Cardiac fibroblast (primary cell): ENCODE results near the gene NEDD4L.

Experiments
- DNase-seq, 2 donors: peaks; one replicate each; pipeline versions ENCODE4 v3.0.0 to v3.0.0-alpha.2; 2010; ENCODE audit warnings: low read depth in 2 of 2
- H3K4me3 ChIP-seq, 2 donors: replicated peaks in 1 of 2; 1 replicate in 1 of 2; 2 replicates in 1 of 2; pipeline ENCODE4 v1.5.1; 2011; ENCODE audit warnings: low read depth in 2 of 2, low read length in 2 of 2, mild to moderate bottlenecking in 2 of 2, moderate library complexity in 1 of 2
- TF ChIP-seq, protein P1 (sequence below): IDR thresholded peaks from one replicate; pipeline ENCODE4 v1.5.1; 2011; ENCODE audit warnings: low read depth, mild to moderate bottlenecking, low read length, inconsistent platforms

Gene NEDD4L

DNA sequence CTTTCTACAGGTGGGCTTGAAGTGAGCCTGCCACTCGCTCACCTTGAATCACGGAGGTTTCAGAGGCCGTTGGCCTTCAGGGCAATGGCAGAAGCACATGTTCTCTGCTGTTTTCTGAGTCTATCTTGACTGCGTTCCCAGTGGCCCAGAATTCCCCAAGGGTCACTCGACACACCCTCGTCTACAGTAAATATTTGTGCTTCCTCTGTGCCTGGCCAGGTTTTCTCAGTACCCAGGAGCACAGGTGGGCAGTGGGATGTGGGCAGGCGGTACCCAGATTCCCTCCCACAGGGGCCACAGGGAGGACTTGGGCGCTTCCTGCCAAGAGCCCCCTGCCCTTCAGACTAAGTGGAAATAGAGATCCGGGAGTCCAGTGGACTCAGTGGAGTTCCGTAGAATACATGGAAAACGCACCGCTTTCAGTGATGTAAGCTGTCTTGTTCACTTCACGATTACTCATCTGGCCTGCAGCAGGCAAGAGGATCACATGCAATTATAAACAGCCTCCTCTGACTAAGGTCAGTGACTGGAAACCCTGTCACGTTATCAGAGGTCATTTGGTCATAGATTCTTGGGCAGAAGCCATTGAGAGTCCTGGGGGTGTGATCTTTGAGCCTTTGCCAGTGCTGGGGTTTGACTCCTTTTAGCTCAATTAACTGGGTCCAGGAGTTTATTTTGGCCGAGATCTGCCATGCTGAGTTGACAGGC is 179.8 kb downstream of the NEDD4L start:
- TF ChIP-seq, protein P1, sequence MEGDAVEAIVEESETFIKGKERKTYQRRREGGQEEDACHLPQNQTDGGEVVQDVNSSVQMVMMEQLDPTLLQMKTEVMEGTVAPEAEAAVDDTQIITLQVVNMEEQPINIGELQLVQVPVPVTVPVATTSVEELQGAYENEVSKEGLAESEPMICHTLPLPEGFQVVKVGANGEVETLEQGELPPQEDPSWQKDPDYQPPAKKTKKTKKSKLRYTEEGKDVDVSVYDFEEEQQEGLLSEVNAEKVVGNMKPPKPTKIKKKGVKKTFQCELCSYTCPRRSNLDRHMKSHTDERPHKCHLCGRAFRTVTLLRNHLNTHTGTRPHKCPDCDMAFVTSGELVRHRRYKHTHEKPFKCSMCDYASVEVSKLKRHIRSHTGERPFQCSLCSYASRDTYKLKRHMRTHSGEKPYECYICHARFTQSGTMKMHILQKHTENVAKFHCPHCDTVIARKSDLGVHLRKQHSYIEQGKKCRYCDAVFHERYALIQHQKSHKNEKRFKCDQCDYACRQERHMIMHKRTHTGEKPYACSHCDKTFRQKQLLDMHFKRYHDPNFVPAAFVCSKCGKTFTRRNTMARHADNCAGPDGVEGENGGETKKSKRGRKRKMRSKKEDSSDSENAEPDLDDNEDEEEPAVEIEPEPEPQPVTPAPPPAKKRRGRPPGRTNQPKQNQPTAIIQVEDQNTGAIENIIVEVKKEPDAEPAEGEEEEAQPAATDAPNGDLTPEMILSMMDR: no peak
- peak overlapping the region in 1 of 2 donors; percentile 22 for H3K4me3 ChIP-seq
- DNase-seq: peak; percentile 88 to 94

DNA sequence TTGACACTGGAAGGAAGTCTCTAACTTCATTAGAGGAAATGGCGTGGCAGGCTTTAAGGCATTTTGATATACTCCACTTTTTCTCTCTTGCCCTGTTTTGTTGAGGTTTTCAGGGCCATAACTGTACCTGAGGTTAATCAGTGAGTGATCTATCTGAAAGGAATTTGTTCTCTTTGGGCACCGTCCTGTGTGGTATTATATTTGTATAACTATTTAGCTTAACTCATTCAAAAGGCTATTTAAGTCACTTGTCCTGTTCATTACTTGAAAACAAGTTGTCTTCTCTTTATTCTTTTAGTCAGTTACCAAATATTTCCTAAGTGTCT is 180.4 kb downstream of the NEDD4L start:
- TF ChIP-seq, protein P1: no peak
- H3K4me3 ChIP-seq: no peak overlapping the region

DNA sequence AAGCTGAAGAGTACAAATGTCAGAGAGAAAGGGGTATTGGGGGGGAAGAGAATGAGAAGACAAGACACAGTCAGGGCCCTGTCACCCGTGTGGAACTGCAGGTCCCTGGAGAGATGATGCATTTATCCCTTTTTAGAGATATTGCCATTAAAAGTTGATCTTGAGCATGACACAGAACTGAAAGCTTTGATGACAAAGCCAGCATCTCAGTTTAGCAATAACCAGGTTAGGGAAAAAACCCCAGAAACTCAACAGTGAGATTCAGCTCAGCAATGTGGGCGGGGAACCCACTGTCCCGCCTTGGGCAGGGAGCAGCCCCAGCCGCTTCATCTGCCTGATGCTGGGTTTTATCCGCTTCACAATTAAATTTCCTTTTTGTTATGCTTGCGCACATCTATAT is 181.1 kb downstream of the NEDD4L start:
- no peak overlapping the region for H3K4me3 ChIP-seq
- TF ChIP-seq, protein P1: no peak
- peak in 1 of 2 donors; percentile 47 for DNase-seq

More for the DNA sequence above, 180.4 kb downstream of the NEDD4L start:
- DNase-seq: no peak

DNA sequence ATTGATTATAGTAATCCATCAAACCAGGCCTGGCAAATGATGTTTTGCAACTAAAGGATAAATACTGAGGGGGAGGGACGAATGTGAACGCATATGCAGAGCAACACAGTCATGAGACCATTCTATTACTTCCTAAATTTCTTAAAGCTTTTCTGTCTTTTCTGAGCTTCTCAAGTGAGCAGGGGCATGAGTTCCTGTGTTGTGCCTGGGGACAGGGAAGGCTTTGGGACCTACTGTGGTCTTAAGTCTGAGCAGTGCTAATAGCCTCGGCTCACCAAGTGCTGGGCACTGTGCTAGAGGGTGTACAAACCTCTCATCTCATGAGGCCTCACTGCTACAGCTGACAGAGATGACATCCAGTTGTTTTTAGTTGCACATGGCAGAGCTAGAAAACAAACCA is 182.4 kb downstream of the NEDD4L start:
- no peak for DNase-seq
- no peak overlapping the region for H3K4me3 ChIP-seq
- TF ChIP-seq, protein P1: no peak

DNA sequence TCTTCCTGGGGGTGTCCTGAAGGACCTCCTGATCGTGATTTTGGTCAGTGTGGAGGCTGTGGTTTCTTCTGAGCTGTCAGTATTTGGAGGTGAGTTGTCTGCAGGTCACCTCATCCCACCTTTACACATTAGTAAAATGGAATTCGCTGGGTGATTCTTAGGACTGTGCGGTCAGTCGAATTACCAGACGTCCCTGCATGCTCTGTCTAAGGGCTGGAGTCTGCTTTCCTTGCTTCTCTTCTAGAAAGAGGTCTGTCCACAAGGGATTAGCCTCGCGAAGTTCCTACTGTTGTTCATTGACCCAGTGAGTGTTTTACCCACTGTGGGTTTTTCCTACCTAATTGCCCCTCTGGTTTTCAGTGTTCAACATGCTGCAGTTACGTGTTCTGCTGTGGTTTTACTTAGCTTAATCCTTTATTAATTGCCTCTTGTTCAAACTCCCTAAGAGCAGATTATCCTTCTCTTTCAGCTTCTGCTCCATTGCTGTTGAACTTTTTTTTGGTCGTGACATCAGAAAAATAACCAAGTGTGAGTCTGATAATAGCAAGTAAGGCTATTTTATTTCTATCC is 183.4 kb downstream of the NEDD4L start:
- no peak for DNase-seq
- TF ChIP-seq, protein P1: no peak
- H3K4me3 ChIP-seq: no peak overlapping the region

DNA sequence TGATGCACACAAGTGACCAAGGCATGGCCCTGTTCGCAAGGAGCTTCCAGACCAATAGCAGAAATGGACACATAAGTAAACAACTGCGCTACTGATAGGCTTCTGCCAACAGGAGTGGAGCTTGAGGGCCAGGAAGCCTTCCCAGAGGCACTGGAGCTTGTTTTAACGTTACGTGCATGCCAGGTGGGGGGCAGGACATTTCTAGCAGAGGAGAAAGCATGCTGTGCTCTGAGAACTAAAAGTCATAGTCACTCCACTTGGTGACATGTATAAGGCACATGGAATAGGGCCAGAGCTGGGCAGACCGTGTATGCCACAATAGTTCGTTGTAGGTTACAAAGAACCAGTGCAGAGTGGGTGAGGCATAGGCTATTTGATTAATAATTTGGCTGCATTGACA is 184.2 kb downstream of the NEDD4L start:
- no peak overlapping the region for H3K4me3 ChIP-seq
- TF ChIP-seq, protein P1: no peak
- DNase-seq: no peak
